BJ (cell line): ENCODE measurements around the gene ZNF222. TPM values are rescaled to one million over a fixed set of nuclear protein-coding genes. Genes with fewer than 3 reads are reported as not detected.

ENCODE experiments used
- polyA plus RNA-seq: library from polyadenylated mRNA; depleted of rRNA; stranded (reverse); fragments of >200 nt; gene quantifications from 2 replicates; pipeline ENCODE4 v1.2.3, GENCODE V29; 2011; rRNA removed
- small RNA-seq: library from RNA; depleted of rRNA; stranded (forward); fragments of <200 nt; gene quantifications from one replicate; pipeline ENCODE3, GENCODE V24; 2012; ENCODE audit warnings: low replicate concordance, low read depth; ENCODE audit not compliant: insufficient read length

The ZNF222 gene
- polyA plus RNA-seq, 1 experiment, result 3.2 TPM

Small RNA genes within 50 kb of the gene (small RNA-seq; reads per million reads assigned to genes)
- gene AC006213.5, result not detected

Other genes with a start within 250 kb of the ZNF222 start
- gene KCNN4, start 244.4 kb upstream of the ZNF222 start, polyA plus RNA-seq, result 0.28 and 0.38 TPM in 2 replicates
- gene LYPD5, start 222.9 kb upstream of the ZNF222 start, polyA plus RNA-seq, result 0.40 and 0.50 TPM in 2 replicates
- gene ZNF283, start 198.1 kb upstream of the ZNF222 start, polyA plus RNA-seq, result 3.0 and 4.3 TPM in 2 replicates
- 1.3 and 2.5 TPM in 2 replicates for gene ZNF404, start 141.4 kb upstream of the ZNF222 start, polyA plus RNA-seq
- 8.8 and 11.3 TPM in 2 replicates for gene ZNF45, start 90.1 kb upstream of the ZNF222 start, polyA plus RNA-seq
- 0.64 and 1.2 TPM in 2 replicates for gene ZNF221, start 74.2 kb upstream of the ZNF222 start, polyA plus RNA-seq
- 2.4 and 3.5 TPM in 2 replicates for gene ZNF155, start 41.2 kb upstream of the ZNF222 start, polyA plus RNA-seq
- 2.1 and 3.3 TPM in 2 replicates for gene ZNF230, start 22.4 kb upstream of the ZNF222 start, polyA plus RNA-seq
- 2.1 and 3.8 TPM in 2 replicates for gene ZNF223, start 26.7 kb downstream of the ZNF222 start, polyA plus RNA-seq
- gene ZNF284, start 46.8 kb downstream of the ZNF222 start, polyA plus RNA-seq, result 1.0 and 1.4 TPM in 2 replicates
- 13.2 and 17.1 TPM in 2 replicates for gene ZNF224, start 69.0 kb downstream of the ZNF222 start, polyA plus RNA-seq
- 1.3 and 2.5 TPM in 2 replicates for gene ZNF225, start 88.0 kb downstream of the ZNF222 start, polyA plus RNA-seq
- 3.1 and 5.0 TPM in 2 replicates for gene ZNF234, start 116.2 kb downstream of the ZNF222 start, polyA plus RNA-seq
- 11.0 and 16.4 TPM in 2 replicates for gene ZNF226, start 139.7 kb downstream of the ZNF222 start, polyA plus RNA-seq
- gene ZNF227, start 187.2 kb downstream of the ZNF222 start, polyA plus RNA-seq, result 5.9 and 7.7 TPM in 2 replicates
- 0.61 and 1.4 TPM in 2 replicates for gene ZNF233, start 234.5 kb downstream of the ZNF222 start, polyA plus RNA-seq